Naive thymus-derived CD4-positive, alpha-beta T cell (primary cell): ENCODE measurements around the gene NBR1. TPM values are rescaled to one million over a fixed set of nuclear protein-coding genes. Genes with fewer than 3 reads are reported as not detected.
"Not testable (repeated sequence)": the region's sequence is repeated elsewhere in the genome, so short reads cannot be mapped to it uniquely, and the experiment has no call there.

Experiments
- ATAC-seq: fragments of 150-1000 bp; cut with Tn5 transposase; 2 replicates; pipeline ENCODE4 v1.10.0; 2021; ENCODE audit warnings: mild to moderate bottlenecking, moderate library complexity
- CTCF ChIA-PET: fragments of 350-600 bp; sonication (Branson Sonifier 250); formaldehyde crosslinking; loops from one replicate; lab custom pipeline; 2021; ENCODE audit warnings: antibody characterized with exemption; lab: Charles Lee
- POLR2A ChIA-PET: fragments of 350-600 bp; sonication (Branson Sonifier 250); formaldehyde crosslinking; loops from one replicate; lab custom pipeline; 2021; ENCODE audit warnings: antibody characterized with exemption, inconsistent platforms; lab: Charles Lee
- DNase-seq, 9 donors: peaks; one replicate each; pipeline versions ENCODE4 v3.0.0 to v3.0.0-alpha.2; 2020 to 2022; ENCODE audit warnings: mixed read lengths in 1 of 9
- H3K27ac ChIP-seq: one replicate; pipeline ENCODE4 v1.7.0; 2013; ENCODE audit warnings: mild to moderate bottlenecking, low read depth, low read length, moderate library complexity
- H3K27me3 ChIP-seq, 2 donors: one replicate each; pipeline ENCODE4 v1.7.0; 2013; ENCODE audit warnings: low read length in 2 of 2, mild to moderate bottlenecking in 2 of 2, moderate library complexity in 2 of 2; ENCODE audit not compliant: control insufficient read depth in 2 of 2, insufficient read depth in 2 of 2
- H3K36me3 ChIP-seq, 3 experiments: 1 replicate in 2 of 3; 2 replicates in 1 of 3; pipeline ENCODE4 v1.7.0; 2013; ENCODE audit warnings: low read length in 3 of 3, mild to moderate bottlenecking in 3 of 3, moderate library complexity in 1 of 3; ENCODE audit not compliant: insufficient read depth in 3 of 3, control insufficient read depth in 2 of 3
- H3K4me1 ChIP-seq, 2 donors: one replicate each; pipeline ENCODE4 v1.7.0; 2013; ENCODE audit warnings: low read length in 2 of 2, mild to moderate bottlenecking in 2 of 2, moderate library complexity in 1 of 2; ENCODE audit not compliant: control insufficient read depth in 2 of 2, insufficient read depth in 2 of 2
- H3K4me3 ChIP-seq: 2 replicates; pipeline ENCODE4 v1.7.0; 2013; ENCODE audit warnings: mild to moderate bottlenecking, low read length
- H3K9me3 ChIP-seq, 3 experiments: 1 replicate in 2 of 3; 2 replicates in 1 of 3; pipeline ENCODE4 v1.7.0; 2013; ENCODE audit warnings: low read length in 3 of 3; ENCODE audit not compliant: control insufficient read depth in 2 of 3
- H3K27ac Mint-ChIP-seq, 9 donors: one replicate each; pipeline ENCODE4 v1.8.0; 2020 to 2022; ENCODE audit warnings: mixed read lengths in 9 of 9, mild to moderate bottlenecking in 8 of 9, moderate library complexity in 5 of 9, inconsistent platforms in 2 of 9
- H3K27me3 Mint-ChIP-seq, 5 donors: one replicate each; pipeline ENCODE4 v1.8.0; 2021 to 2022; ENCODE audit warnings: mixed read lengths in 5 of 5, mild to moderate bottlenecking in 1 of 5
- H3K36me3 Mint-ChIP-seq, 5 donors: one replicate each; pipeline ENCODE4 v1.8.0; 2020 to 2022; ENCODE audit warnings: mixed read lengths in 5 of 5, mild to moderate bottlenecking in 3 of 5, inconsistent platforms in 1 of 5
- H3K4me1 Mint-ChIP-seq, 7 donors: one replicate each; pipeline ENCODE4 v1.8.0; 2020 to 2022; ENCODE audit warnings: mixed read lengths in 7 of 7, mild to moderate bottlenecking in 3 of 7, inconsistent platforms in 1 of 7
- H3K4me3 Mint-ChIP-seq, 10 donors: one replicate each; pipeline ENCODE4 v1.8.0; 2020 to 2022; ENCODE audit warnings: mild to moderate bottlenecking in 10 of 10, mixed read lengths in 10 of 10, moderate library complexity in 6 of 10, inconsistent platforms in 2 of 10
- H3K9me3 Mint-ChIP-seq, 11 donors: one replicate each; pipeline ENCODE4 v1.8.0; 2020 to 2022; ENCODE audit warnings: mixed read lengths in 11 of 11, mild to moderate bottlenecking in 4 of 11, inconsistent platforms in 1 of 11, moderate library complexity in 1 of 11
- intact Hi-C, 2 donors: fragments of 100-400 bp; cut with micrococcal nuclease; formaldehyde crosslinking; loops; one replicate each; pipeline ENCODE4 v1.15.1; 2023
- polyA plus RNA-seq, 2 donors: library from polyadenylated mRNA; unstranded; fragments of 300-500 nt; fragmentation: Illumina TruSeq; gene quantifications; one replicate each; pipeline ENCODE4 v1.2.3, GENCODE V29; 2021
- total RNA-seq, 6 experiments: library from RNA in 5 of 6; stranded (reverse) in 5 of 6; gene quantifications; 1 replicate in 5 of 6; 2 replicates in 1 of 6; pipeline ENCODE4 v1.2.3 and lab custom pipeline; 2021 to 2026

Gene NBR1
- total and polyA plus RNA-seq, 7 experiments from 2014 or later, result 44.6 to 93.2 (median 72.2) TPM

- H3K27me3 Mint-ChIP-seq, H3K27me3 ChIP-seq, H3K4me3 Mint-ChIP-seq, H3K9me3 ChIP-seq, H3K4me3 ChIP-seq, intact Hi-C loops, ATAC-seq, POLR2A ChIA-PET, H3K4me1 ChIP-seq, CTCF ChIA-PET, H3K4me1 Mint-ChIP-seq, H3K27ac ChIP-seq, H3K9me3 Mint-ChIP-seq, DNase-seq: not testable (repeated sequence)
- peaks cover 10 to 38% (median 12%) of the 10 kb centered on the region in 5 donors for H3K36me3 Mint-ChIP-seq
- peak overlapping the region in 1 of 9 donors; percentile 15 for H3K27ac Mint-ChIP-seq
- H3K36me3 ChIP-seq, result peaks cover 0 to 19% (median 0%) of the 10 kb centered on the region in 3 experiments
Measured at GRCh38 chr17:43136574-43136973, 34.4 kb upstream of the NBR1 start.

DNA sequence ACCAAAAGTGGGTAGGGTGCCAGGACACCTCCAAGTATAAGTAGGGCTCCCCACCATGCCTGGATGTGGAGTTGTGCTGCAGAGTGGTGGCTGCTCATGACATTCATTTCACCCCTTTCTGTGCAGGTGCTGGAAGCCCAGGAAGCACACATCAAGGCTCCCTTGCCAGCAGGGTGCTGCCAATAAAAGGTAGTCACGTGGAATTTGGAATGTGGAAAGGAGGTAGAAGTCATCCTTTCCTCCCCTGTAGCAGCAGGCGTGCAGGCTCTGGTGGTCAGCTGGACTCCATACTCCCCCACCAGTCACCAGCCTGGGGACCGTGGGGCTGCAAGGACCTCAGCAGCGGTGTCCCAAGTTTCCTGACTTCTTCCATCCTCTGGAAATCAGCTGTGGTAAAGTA is 32.5 kb upstream of the NBR1 start:
- peaks cover 12 to 38% (median 15%) of the 10 kb centered on the region in 5 donors for H3K36me3 Mint-ChIP-seq
- H3K9me3 ChIP-seq, H3K4me1 ChIP-seq, CTCF ChIA-PET, intact Hi-C loops, POLR2A ChIA-PET, H3K4me1 Mint-ChIP-seq, H3K9me3 Mint-ChIP-seq, H3K27me3 Mint-ChIP-seq, H3K27me3 ChIP-seq, H3K27ac Mint-ChIP-seq, H3K4me3 ChIP-seq, H3K27ac ChIP-seq, DNase-seq, H3K4me3 Mint-ChIP-seq, ATAC-seq: not testable (repeated sequence)
- peaks cover 0 to 12% (median 0%) of the 10 kb centered on the region in 3 experiments for H3K36me3 ChIP-seq

DNA sequence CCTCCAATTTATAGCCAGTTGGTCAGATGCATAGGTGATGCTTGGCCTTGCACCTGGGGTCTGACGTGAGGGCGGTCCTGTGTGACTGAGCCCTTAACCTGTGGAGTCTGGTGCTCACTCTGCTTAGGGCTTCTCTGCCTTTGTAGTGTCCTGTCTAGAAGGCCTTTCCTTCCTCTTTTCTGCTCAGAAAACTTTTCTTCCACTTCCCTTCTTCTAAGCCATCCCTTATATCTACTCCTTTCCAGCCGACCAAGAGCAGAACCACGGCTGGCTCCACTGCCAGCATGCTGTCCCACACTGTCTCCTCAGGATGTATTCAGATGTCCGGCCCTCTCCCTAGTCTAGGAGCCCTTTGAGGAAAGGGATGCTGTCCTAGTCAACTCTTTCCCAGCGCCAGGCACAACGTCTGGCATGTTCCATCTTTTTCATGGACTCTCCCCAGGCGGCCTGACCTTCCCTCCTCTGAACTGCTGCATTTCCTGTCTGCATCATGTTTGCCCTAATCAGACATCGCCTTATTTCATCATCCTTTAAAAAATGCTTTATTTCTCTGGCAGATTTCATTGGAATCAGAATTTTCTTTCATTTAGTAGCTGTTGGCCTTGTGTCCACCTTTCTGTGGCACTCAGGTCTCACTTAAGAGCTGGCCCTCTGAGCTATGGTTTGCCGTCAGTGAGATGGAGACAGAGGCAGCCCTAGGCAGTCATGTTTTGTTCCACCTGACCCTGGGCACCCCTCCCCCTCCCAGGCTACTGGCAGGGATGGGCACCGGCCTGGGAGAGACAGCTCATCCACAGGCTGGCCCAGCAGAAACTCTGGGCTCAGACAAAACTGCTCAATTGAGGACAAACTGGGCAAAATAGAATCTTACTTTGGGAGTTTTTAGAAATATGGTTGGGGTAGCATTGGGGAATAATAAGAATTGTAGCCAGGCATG is 30.4 kb upstream of the NBR1 start:
- Histone ChIP-seq H3K4me3 (no peak overlapping the region), H3K36me3 (no peaks in the 10 kb centered on the region), H3K4me1 (no peaks in the 10 kb centered on the region), H3K27me3 (no peaks in the 10 kb centered on the region), H3K27ac (no peak overlapping the region), H3K9me3 (no peaks in the 10 kb centered on the region)
- DNase-seq (no peak), ATAC-seq (no peak)
- Mint-ChIP-seq H3K27ac (no peak overlapping the region), H3K36me3 (peaks cover 0 to 24% (median 4%) of the 10 kb centered on the region in 5 donors), H3K9me3 (peaks cover 0 to 2% (median 0%) of the 10 kb centered on the region in 11 donors), H3K27me3 (no peaks in the 10 kb centered on the region), H3K4me3 (no peak overlapping the region), H3K4me1 (peaks cover 0 to 7% (median 0%) of the 10 kb centered on the region in 7 donors)
- intact Hi-C loops, result no loop called here
- ChIA-PET CTCF (no interaction called here), POLR2A (no interaction called here)

DNA sequence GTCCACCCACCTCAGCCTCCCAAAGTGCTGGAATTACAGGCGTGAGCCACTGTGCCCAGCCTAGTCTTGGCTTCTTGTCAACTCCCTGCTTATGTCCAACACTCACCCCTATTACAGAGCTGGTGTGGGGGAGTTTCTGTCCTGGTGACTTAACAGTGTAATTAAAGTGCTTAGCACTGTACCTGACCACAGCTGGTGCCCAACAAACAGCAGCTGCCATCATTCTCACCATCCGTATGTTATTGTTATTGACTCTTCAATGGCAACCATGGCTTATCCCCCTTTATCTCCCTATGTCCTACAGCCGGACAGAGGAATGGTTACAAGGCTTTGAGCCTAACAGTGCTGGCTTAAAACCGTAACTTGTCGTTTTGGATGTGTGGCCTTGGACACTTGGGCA is 28.9 kb upstream of the NBR1 start:
- no peak overlapping the region for H3K4me3 ChIP-seq
- no peaks in the 10 kb centered on the region for H3K27me3 Mint-ChIP-seq
- no peak for DNase-seq
- no peaks in the 10 kb centered on the region for H3K9me3 Mint-ChIP-seq
- H3K9me3 ChIP-seq, result no peaks in the 10 kb centered on the region
- H3K36me3 Mint-ChIP-seq, result peaks cover 0 to 24% (median 4%) of the 10 kb centered on the region in 5 donors
- ChIA-PET POLR2A (interaction anchor here (0.7 kb wide), 1 partner anchor 12 kb away, joined by 3 read pairs; no protein-coding TSS in a partner anchor), CTCF (no interaction called here)
- H3K4me1 Mint-ChIP-seq, result no peaks in the 10 kb centered on the region
- H3K4me1 ChIP-seq, result no peaks in the 10 kb centered on the region
- H3K27ac Mint-ChIP-seq, result no peak overlapping the region
- no peak for ATAC-seq
- intact Hi-C loops, result no loop called here
- no peaks in the 10 kb centered on the region for H3K36me3 ChIP-seq
- no peaks in the 10 kb centered on the region for H3K27me3 ChIP-seq
- no peak overlapping the region for H3K4me3 Mint-ChIP-seq
- no peak overlapping the region for H3K27ac ChIP-seq

- no peak overlapping the region for H3K27ac ChIP-seq
- no peak overlapping the region for H3K4me3 ChIP-seq
- no peaks in the 10 kb centered on the region for H3K27me3 ChIP-seq
- DNase-seq (no peak), ATAC-seq (no peak)
- Mint-ChIP-seq H3K9me3 (no peaks in the 10 kb centered on the region), H3K27ac (no peak overlapping the region), H3K4me1 (no peaks in the 10 kb centered on the region), H3K4me3 (no peak overlapping the region), H3K27me3 (no peaks in the 10 kb centered on the region), H3K36me3 (peaks cover under 1 to 24% (median 4%) of the 10 kb centered on the region in 5 donors)
- intact Hi-C loops, result no loop called here
- ChIA-PET POLR2A (no interaction called here), CTCF (no interaction called here)
- no peaks in the 10 kb centered on the region for H3K36me3 ChIP-seq
- no peaks in the 10 kb centered on the region for H3K4me1 ChIP-seq
- H3K9me3 ChIP-seq, result no peaks in the 10 kb centered on the region
Measured at GRCh38 chr17:43143201-43143600, 27.8 kb upstream of the NBR1 start.

DNA sequence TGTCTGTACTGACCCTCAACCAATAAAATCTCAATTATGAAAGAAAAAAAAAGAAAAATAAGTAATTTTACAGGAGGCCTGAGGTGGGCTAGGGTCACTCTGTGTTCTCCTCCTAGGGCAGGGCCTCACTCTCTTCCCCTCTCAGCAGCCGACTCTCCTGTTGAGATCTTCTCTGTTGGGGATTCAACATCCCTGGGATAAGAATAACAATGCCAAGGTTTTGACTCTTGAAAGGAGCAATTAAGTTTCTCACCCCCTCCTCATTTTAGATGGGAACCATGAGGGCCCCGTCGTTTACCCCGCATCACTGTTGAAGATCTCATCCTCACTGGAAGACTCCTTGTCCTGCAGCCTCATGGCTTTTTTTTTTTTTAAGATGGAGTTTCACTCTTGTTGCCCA is 24.4 kb upstream of the NBR1 start:
- no peaks in the 10 kb centered on the region for H3K4me1 ChIP-seq
- DNase-seq (no peak), ATAC-seq (no peak)
- Mint-ChIP-seq H3K27me3 (no peaks in the 10 kb centered on the region), H3K4me3 (no peak overlapping the region), H3K9me3 (no peaks in the 10 kb centered on the region), H3K27ac (no peak overlapping the region), H3K4me1 (no peaks in the 10 kb centered on the region), H3K36me3 (peaks cover 4 to 10% (median 7%) of the 10 kb centered on the region in 5 donors)
- H3K4me3 ChIP-seq, result no peak overlapping the region
- POLR2A ChIA-PET, result no interaction called here
- intact Hi-C loops, result no loop called here
- H3K36me3 ChIP-seq, result no peaks in the 10 kb centered on the region
- no peaks in the 10 kb centered on the region for H3K27me3 ChIP-seq
- CTCF ChIA-PET, result no interaction called here
- H3K9me3 ChIP-seq, result no peaks in the 10 kb centered on the region
- H3K27ac ChIP-seq, result no peak overlapping the region
